K562 (cell line): Measurements from ENCODE around the gene GSKIP. TPM values are rescaled to one million over a fixed set of nuclear protein-coding genes. Genes with fewer than 3 reads are reported as not detected.

ENCODE experiments used
- ATAC-seq: fragments of 200-7000 bp; cut with Tn5 transposase; 3 replicates; pipeline ENCODE4 v1.9.1; 2020; ENCODE audit warnings: moderate library complexity
- BruUV-seq: library from RNA; stranded (reverse); fragments of 400-500 nt; replicated peaks from 2 replicates; lab custom pipeline; 2021; lab: Mats Ljungman, UMichigan
- CTCF ChIA-PET: fragments of 300-600 bp; formaldehyde crosslinking; extraction: SDS; loops from one replicate; lab custom pipeline; 2021; ENCODE audit warnings: low intra/inter-chr PET ratio; lab: Yijun Ruan, JAX
- POLR2A ChIA-PET: fragments of 300-600, 350-650 bp; sonication (Branson Sonifier 250); formaldehyde crosslinking; extraction: SDS; loops from one replicate; lab custom pipeline; 2021; ENCODE audit warnings: antibody characterized with exemption, inconsistent platforms; lab: Yijun Ruan, JAX
- DNase-seq, 4 experiments: peaks; one replicate each; pipeline versions ENCODE4 v3.0.0 to v3.0.0-alpha.2; 2011 to 2018; ENCODE audit warnings: low spot score in 3 of 4, mixed read lengths in 3 of 4; ENCODE audit errors: extremely low read depth in 1 of 4
- FAIRE-seq: peaks from 2 replicates; lab custom pipeline; 2011; peaks lifted over from hg19 to GRCh38; lab: Jason Lieb, UNC
- H2AFZ ChIP-seq: 2 replicates; pipeline ENCODE4 v1.6.0; 2011; ENCODE audit warnings: low read depth, low read length, control low read depth, inconsistent platforms
- H3K27ac ChIP-seq: fragments of 200-600 bp; 3 replicates; pipeline ENCODE4 v1.8.0; 2011; ENCODE audit warnings: low read depth, mild to moderate bottlenecking, control low read depth, inconsistent platforms, low read length, moderate library complexity, mixed read lengths; ENCODE audit errors: extremely low read depth
- H3K27me3 ChIP-seq, 2 experiments: fragments of 300-600 bp in 1 of 2; 2 replicates in 1 of 2; 3 replicates in 1 of 2; pipeline versions ENCODE4 v1.6.0 to v1.8.0; 2011; ENCODE audit warnings: inconsistent platforms in 2 of 2, low read length in 2 of 2, mild to moderate bottlenecking in 1 of 2, mixed read lengths in 1 of 2, moderate library complexity in 1 of 2; ENCODE audit not compliant: control insufficient read depth in 2 of 2, insufficient read depth in 2 of 2
- H3K36me3 ChIP-seq: fragments of 300-600 bp; 3 replicates; pipeline ENCODE4 v1.8.0; 2011; ENCODE audit warnings: mild to moderate bottlenecking, low read length, inconsistent platforms; ENCODE audit not compliant: control insufficient read depth, insufficient read depth
- H3K4me1 ChIP-seq, 2 experiments: fragments of 200-600 bp in 1 of 2; replicated peaks in 1 of 2; 2 replicates in 1 of 2; 3 replicates in 1 of 2; pipeline versions ENCODE4 v1.5.1 to v1.8.0; 2011; ENCODE audit warnings: inconsistent platforms in 2 of 2, low read length in 2 of 2, mild to moderate bottlenecking in 1 of 2, mixed read lengths in 1 of 2, moderate library complexity in 1 of 2; ENCODE audit not compliant: control insufficient read depth in 2 of 2, insufficient read depth in 2 of 2
- H3K4me2 ChIP-seq: 2 replicates; pipeline ENCODE4 v1.6.1; 2011; ENCODE audit warnings: low read length, control low read depth, inconsistent platforms, mixed read lengths; ENCODE audit not compliant: insufficient read depth
- H3K4me3 ChIP-seq: fragments of 200-600 bp; sonication (generic), shearing (Covaris generic); 2 replicates; pipeline ENCODE4 v1.5.1; 2016; ENCODE audit warnings: control low read depth, inconsistent platforms
- H3K79me2 ChIP-seq: fragments of 200-600 bp; 3 replicates; pipeline ENCODE4 v1.8.0; 2011; ENCODE audit warnings: low read length, inconsistent platforms; ENCODE audit not compliant: control insufficient read depth, insufficient read depth
- H3K9ac ChIP-seq, 2 experiments: 2 replicates each; pipeline versions ENCODE4 v1.6.0 to v1.6.1; 2011; ENCODE audit warnings: low read depth in 2 of 2, low read length in 2 of 2, control low read depth in 1 of 2, inconsistent platforms in 1 of 2, mild to moderate bottlenecking in 1 of 2, mixed read lengths in 1 of 2; ENCODE audit not compliant: insufficient read depth in 1 of 2
- H3K9me1 ChIP-seq: one replicate; pipeline ENCODE4 v1.6.0; 2011; ENCODE audit warnings: inconsistent platforms, mild to moderate bottlenecking, low read length, moderate library complexity; ENCODE audit not compliant: control insufficient read depth, insufficient read depth
- H3K9me3 ChIP-seq: replicated peaks from 2 replicates; pipeline ENCODE4 v1.5.1; 2011; ENCODE audit warnings: low read depth, low read length, inconsistent platforms; ENCODE audit not compliant: control insufficient read depth, insufficient read depth
- H4K20me1 ChIP-seq: replicated peaks from 2 replicates; pipeline ENCODE4 v1.6.1; 2011; ENCODE audit warnings: low read length, inconsistent platforms, mixed read lengths; ENCODE audit not compliant: control insufficient read depth, insufficient read depth
- HSF4 ChIP-seq: fragments of 250-450 bp; sonication (Bioruptor Pico); IDR thresholded peaks from 2 replicates; pipeline ENCODE4 v2.1.2; 2022; ENCODE audit warnings: mild to moderate bottlenecking, moderate library complexity, borderline replicate concordance
- IRF2 ChIP-seq: sonication (generic); formaldehyde crosslinking; IDR thresholded peaks from 2 replicates; pipeline ENCODE4 v1.8.1; 2022; ENCODE audit warnings: mild to moderate bottlenecking, missing genetic modification reagents
- KLF13 ChIP-seq: fragments of 450-650 bp; IDR thresholded peaks from 2 replicates; pipeline ENCODE4 v1.6.1; 2016; ENCODE audit warnings: missing genetic modification characterization, low read depth, mild to moderate bottlenecking, missing compliant biosample characterization, moderate library complexity, borderline replicate concordance
- ZBED1 ChIP-seq: IDR thresholded peaks from 2 replicates; pipeline ENCODE4 v1.6.1; 2014
- ZNF121 ChIP-seq: sonication (generic); formaldehyde crosslinking; conservative IDR thresholded peaks from 2 replicates; pipeline ENCODE4 v1.8.0; 2022; ENCODE audit warnings: missing genetic modification reagents
- ZNF184 ChIP-seq: sonication (generic); formaldehyde crosslinking; IDR thresholded peaks from 2 replicates; pipeline ENCODE4 v1.5.0; 2020; ENCODE audit warnings: missing genetic modification reagents
- WGBS: fragments of 100-300 bp; shearing (Covaris generic); methylation state at CpG from one replicate; pipeline ENCODE4 v1.1.6; 2016; ENCODE audit warnings: low coverage, mixed read lengths; ENCODE audit not compliant: insufficient coverage; ENCODE audit errors: missing lambda C conversion rate; 5-methylcytosine and 5-hydroxymethylcytosine counted together
- in situ Hi-C: fragments of 300-500 bp; cut with MboI; formaldehyde crosslinking; loops from 4 replicates; pipeline ENCODE4 v1.15.0; 2018; ENCODE audit warnings: inconsistent platforms, mixed read lengths
- intact Hi-C: fragments of 100-400 bp; cut with micrococcal nuclease; formaldehyde crosslinking; loops from 2 replicates; pipeline ENCODE4 v1.14.2; 2022
- polyA plus RNA-seq, 8 experiments: library from polyadenylated mRNA; depleted of rRNA in 4 of 8; stranded (reverse) in 5 of 8; unstranded in 3 of 8; fragments of >200 nt; fragmentation: Nextera tagmentation in 2 of 8; fragmentation: Illumina TruSeq in 1 of 8; extraction: Ambion mirVana in 2 of 8; extraction: Trizol in 1 of 8; gene quantifications; 2 replicates each; pipeline versions ENCODE4 v1.2.1 to v1.2.3, GENCODE V29; 2011 to 2014; ENCODE audit warnings: inconsistent platforms in 1 of 8, missing spikeins in 1 of 8
- total RNA-seq, 7 experiments: library from RNA; depleted of rRNA in 6 of 7; stranded (reverse); fragments of >200 nt in 6 of 7; fragmentation: Illumina TruSeq in 2 of 7; extraction: Trizol in 2 of 7; gene quantifications; 2 replicates each; pipeline versions ENCODE4 v1.2.1 to v1.2.3, GENCODE V29; 2011 to 2021; ENCODE audit warnings: low replicate concordance in 1 of 7

Gene GSKIP
- total and polyA plus RNA-seq, 9 of the 15 experiments (the other 6 are each of a cell fraction or from before 2014, with no cell fraction given) = 12.9 to 58.9 (median 22.2) TPM

GRCh38 chr14:96394047-96394815 lies 30.9 kb downstream of the GSKIP start (continued):
- TF ChIP-seq HSF4 (CRISPR knock-in tag) (no peak), ZBED1 (no peak), IRF2 (no peak), KLF13 (no peak)

GRCh38 chr14:96398432-96398831 lies 35.1 kb downstream of the GSKIP start:
- Histone ChIP-seq H2AFZ (no peak overlapping the region), H3K4me3 (no peak overlapping the region), H3K27me3 (no peaks in the 10 kb centered on the region), H3K27ac (no peak overlapping the region), H3K9me3 (no peaks in the 10 kb centered on the region), H3K4me2 (no peak overlapping the region), H3K36me3 (no peaks in the 10 kb centered on the region), H3K9ac (no peak overlapping the region), H3K79me2 (no peaks in the 10 kb centered on the region), H4K20me1 (no peaks in the 10 kb centered on the region), H3K9me1 (no peaks in the 10 kb centered on the region), H3K4me1 (peaks cover under 1 to 3% of the 10 kb centered on the region in 2 experiments; a peak in 2 of 5 replicates)
- in situ Hi-C loops (no loop called here), intact Hi-C loops (no loop called here)
- CTCF ChIA-PET = no interaction called here
- POLR2A ChIA-PET = interaction anchor here (0.8 kb wide), 1 partner anchor 44 kb away, joined by 3 read pairs; no protein-coding TSS in a partner anchor
- WGBS = 54% methylated on average over 8 of the region's 8 CpGs
- DNase-seq (no peak), FAIRE-seq (no peak), ATAC-seq (no peak)
- BruUV-seq = no TSS peak
- TF ChIP-seq ZNF184 (no peak), ZNF121 (CRISPR knock-in tag) (peak; percentile 73)
- TF ChIP-seq, all 486 proteins: peak for 1
